Amniotic epithelial cell (primary cell): Measurements from ENCODE around the gene SIAH3.
"Not testable (repeated sequence)": the region's sequence is repeated elsewhere in the genome, so short reads cannot be mapped to it uniquely, and the experiment has no call there.

Experiments used
- DNase-seq: peaks from one replicate; pipeline ENCODE4 v3.0.0-alpha.2; 2010; ENCODE audit warnings: low read depth

Gene SIAH3

DNA sequence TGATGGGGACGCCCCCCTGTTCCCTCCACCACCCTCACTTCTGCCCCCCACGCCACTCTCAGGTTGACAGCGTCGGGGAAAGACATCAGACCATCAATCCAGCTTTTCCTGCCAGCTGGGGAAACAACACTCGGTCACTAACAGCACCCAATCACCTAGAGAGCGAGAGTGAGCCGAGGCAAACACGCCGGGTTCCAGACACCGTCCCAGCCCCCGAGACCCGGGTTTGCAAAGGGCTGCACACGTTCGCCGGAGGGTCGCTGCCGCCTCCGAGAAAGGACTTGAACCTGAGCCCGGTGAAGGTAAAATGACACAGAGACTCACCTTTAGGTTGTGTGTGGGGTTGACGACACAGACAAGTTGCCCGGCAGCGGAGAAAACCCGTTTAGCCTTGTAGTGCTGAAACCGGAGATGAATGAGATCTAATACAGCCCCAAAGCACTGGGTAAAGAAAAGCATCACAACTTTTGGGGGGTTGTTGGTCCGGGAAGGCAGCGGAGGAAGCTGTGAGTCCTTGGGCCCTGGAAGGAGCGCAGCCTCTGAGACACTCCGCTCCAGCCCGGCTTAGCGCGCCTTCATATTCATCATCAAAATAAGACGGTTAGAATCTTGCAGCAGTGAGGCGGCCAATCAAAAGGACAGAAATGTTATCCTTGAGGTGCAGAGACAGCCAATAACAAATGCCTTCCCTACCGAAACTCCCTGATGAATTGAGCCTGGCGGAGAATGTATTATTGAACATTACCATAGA, at the start of gene SIAH3:
Gene SIAH3, minus strand, starts transcription at position 583 of the 751 bp plus-strand sequence. Its CDS starts 124 bp downstream, at position 459.
- DNase-seq: peak; percentile 16

- no peak for DNase-seq
These were observed 47.9 kb upstream of the SIAH3 start for GRCh38 chr13:45899406-45899805.

DNA sequence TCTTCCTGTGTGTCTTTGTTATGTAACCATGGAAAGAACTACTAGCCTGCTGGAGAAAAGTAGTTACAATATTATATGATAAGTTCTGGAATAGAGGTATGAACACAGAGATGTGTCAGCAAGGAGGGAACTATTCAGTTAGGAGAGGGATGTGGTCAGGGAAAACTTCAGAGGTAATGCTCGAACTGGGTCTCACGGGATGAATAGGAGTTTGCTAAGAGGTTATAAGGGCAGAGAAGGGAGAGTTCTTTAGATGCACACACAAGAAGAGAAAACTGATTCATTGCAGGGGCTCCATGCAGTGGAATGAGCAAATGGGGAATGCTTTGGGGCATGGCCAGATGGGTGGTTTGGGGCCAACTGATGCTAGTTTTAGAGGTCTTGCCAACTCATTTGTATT, 46.0 kb upstream of the SIAH3 start:
- no peak for DNase-seq

DNA sequence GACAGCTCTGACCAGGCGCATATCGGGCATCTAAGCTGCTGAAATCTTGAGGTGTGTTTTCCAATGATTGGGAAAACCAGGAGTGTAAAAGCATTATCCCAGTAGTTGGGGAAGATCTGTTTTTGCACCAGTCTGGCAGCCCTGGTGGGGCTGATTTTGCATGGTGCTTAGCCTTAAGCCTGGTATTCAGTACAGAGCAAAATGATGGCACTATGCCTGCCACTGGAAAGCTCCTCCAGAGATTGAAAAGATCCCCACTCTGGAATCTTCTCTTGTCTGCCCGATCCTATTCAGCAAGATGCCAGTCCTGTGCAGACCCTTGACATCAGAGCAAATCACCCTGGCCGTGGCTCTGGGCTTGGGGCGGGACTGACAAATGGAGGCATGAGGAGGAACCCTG, 44.7 kb upstream of the SIAH3 start:
- no peak for DNase-seq

- no peak for DNase-seq
These were observed 44.3 kb upstream of the SIAH3 start for GRCh38 chr13:45895881-45896280.

DNA sequence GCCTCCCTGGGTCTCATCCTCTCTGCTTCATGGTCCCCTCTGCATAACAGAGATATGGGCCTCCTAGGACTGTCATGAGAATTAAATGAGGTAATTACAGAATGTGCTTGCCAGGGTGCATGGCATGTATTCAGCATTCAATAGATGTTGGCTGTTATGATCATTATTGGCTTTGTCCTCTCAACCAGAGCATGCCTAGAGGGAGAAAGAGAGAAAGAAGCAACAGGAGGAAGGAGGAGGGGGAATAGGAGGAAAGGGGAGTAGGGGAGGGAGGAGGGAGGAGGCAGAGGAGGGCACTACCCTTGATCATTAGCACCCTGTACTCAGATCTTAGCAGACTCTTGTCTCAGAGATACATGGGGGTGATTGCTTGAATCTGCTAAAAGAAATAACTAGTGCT, 41.0 kb upstream of the SIAH3 start:
- DNase-seq: no peak

GRCh38 chr13:45889590-45890243, 38.2 kb upstream of the SIAH3 start:
- no peak for DNase-seq

DNA sequence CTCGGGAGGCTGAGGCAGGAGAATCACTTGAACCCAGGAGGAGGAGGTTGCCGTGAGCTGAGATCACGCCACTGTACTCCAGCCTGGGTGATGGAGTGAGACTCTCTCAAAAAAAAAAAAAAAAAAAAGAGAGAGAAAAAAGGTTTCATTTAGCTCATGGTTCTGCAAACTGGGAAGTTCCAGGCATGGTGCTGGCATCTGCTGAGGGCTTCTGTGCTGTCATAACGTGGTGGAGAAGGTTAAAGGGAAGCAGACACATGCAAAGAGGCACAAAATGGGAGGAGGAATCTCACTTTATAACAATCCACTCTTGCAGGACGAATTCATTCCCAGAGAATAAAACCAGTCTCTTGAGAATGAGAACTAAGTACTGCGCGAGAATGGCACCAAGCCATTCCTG, 34.9 kb upstream of the SIAH3 start:
- DNase-seq: no peak

DNA sequence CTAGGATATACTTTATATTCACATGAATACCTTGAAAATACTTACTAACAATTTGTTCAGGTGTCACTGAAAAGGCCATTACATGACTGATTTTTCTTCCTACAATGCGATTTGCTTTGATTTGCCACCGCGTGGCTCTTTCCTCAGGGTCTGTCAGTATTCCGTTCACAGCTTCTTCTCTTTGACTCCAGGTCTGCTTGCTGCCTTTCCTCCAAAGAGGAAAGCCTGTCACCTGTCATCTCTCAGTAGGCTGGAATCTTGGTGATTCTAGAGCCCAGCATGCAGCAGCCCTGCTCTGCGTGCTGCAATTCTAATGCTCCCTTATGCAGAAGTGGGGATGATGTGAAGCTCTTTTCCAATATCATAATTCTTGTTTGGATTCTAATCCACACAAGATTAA, 33.6 kb upstream of the SIAH3 start:
- no peak for DNase-seq

GRCh38 chr13:45882626-45883025, 31.1 kb upstream of the SIAH3 start:
- DNase-seq: no peak

- no peak for DNase-seq
These were observed 29.8 kb upstream of the SIAH3 start for GRCh38 chr13:45881353-45881752.

GRCh38 chr13:45880242-45880641, 28.7 kb upstream of the SIAH3 start:
- no peak for DNase-seq

DNA sequence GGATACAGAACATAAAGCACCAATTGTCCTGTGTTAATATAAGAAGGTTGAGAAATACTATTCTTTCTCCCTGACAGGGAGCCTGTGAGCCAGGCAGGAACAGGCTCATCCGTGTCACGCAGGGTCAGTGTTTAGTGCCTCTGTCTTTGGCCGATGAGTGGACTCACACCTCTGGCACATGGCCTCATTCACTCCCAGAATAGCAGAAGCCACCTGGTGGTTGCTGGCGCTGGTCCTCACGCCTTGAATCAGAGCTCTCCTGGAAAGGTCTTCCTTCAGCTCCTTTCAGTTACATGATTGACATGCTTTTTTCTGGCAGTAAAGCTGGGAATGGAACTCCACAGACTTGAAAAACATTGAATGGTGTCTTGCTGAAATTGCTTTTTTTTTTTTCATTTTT, 28.1 kb upstream of the SIAH3 start:
- no peak for DNase-seq

DNA sequence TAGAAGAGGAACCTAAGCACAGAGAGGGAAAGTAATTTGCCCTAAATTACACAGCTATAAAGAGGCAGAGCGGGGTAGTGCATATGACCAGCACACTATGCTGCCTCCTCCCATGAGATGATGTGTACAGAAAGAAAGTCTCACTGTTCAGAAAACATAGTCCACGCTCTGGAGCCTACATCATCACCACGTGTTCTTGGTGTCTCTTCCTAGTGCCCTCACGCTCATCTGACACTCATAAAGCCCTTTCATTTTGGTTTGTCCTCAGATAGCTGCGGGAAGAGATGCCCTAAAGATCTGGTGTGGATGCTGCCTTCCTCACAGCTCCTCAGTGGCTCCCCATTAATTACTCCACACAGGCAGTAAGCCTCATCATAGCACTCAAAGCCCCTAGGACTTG, 27.4 kb upstream of the SIAH3 start:
- no peak for DNase-seq

- DNase-seq: no peak
These were observed 25.2 kb upstream of the SIAH3 start for GRCh38 chr13:45876781-45877180.

DNA sequence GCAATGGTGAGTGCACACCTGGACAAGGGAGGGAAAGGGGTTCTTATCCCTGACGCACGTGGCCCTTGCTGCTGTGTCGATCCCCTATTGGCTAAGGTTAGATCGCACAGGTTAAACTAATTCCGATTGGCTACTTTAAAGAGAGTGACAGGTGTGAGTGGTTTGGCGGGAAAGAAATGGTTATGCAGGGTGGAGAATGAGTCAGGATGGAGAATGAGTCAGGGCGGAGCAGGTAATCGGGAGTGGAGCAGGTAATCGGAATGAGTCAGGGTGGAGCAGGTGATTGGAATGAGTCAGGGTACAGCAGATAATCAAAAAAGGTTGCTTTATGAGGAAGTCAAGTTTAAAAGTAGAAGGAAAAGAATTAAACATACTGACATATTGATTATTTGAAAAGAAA, 24.4 kb upstream of the SIAH3 start:
- DNase-seq: no peak

- no peak for DNase-seq
These were observed 22.2 kb upstream of the SIAH3 start for GRCh38 chr13:45873491-45874325.

GRCh38 chr13:45872566-45872965, 21.0 kb upstream of the SIAH3 start:
- DNase-seq: no peak

GRCh38 chr13:45871201-45871600, 19.6 kb upstream of the SIAH3 start:
- DNase-seq: not testable (repeated sequence)

DNA sequence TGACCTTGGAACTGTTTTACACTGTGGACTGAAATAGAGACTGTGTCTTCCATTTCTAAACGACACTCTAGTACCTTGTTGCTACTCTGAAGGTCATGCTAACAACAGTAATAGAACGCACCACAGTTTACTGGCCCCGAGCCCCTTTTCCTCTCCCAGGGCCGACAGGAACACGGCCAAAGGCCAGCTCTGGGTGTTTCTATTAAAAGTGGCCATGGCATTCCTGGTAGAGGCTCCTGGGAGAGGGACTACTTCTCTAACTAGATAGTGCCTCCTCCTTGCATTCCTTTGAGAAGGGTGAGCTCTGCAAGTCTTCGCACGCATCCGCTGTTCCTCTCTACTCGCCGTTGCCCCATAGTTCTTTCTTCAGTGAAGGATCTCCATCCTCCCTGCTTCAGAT, 18.7 kb upstream of the SIAH3 start:
- no peak for DNase-seq

- no peak for DNase-seq
These were observed 13.9 kb upstream of the SIAH3 start for GRCh38 chr13:45865414-45865813.

GRCh38 chr13:45863709-45864590, 12.4 kb upstream of the SIAH3 start:
- no peak for DNase-seq
